ENCODE measurements around the gene DGKQ. TPM values are rescaled to one million over a fixed set of nuclear protein-coding genes. Genes with fewer than 3 reads are reported as not detected.
A peak's percentile ranks its signal among the peaks of the same experiment; 100 is the strongest.

DGKQ gene
- total and polyA plus RNA-seq, 10 donors, result 6.3 to 26.3 (median 16.1) TPM

DNA sequence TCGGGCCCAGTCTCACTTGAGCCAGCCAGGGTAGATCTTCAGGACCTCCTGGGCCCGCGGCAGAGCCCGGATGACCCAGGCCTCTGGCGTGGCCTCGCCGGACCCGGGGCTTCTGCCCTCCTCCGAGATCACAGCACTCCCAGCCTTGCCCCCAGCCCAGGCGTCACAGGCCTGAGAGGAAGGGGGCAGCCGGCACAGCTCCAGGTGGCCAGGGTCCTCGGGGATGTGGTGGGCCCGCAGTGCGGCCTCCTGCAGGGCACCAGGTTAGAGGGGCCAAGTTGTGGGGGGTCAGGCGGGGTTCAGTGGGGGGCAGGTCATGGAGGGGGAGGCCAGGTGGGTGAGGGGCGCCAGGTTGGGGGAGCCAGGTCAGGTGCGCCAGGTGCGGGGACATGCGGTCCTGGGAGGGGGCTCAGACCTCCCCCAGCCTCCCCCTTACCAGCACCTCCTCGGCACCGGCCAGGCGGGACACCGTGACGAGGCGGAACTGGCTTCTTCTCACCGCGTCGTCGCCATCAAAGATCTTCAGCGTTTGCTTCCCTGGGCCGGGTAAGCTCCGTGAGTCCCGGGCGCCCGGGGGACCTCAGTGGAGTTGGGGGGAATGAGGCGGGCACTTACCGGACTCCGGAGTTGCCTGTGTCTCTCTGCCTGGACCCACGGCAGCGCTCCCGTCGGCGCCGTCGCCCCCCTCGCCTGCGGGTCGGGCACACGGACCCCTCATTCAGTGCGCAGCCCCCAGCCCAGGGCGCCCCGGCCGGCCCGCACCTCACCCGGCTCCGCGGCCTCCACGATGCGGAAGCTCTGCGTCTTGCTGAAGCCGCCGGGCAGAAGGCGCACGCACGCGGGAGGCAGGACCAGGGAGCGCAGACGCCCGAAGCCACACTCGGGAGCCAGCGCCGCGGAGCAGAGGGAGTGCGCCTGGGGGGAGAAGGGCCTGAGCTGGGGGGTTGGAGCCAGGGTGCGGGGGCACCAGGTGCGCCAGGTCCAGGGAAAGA lies 6.0 kb downstream of the DGKQ start:
- DNase-seq, result peak; percentile 80
- no peak overlapping the region for H3K27ac ChIP-seq
- 58 to 66% (median 62%) methylated on average over 44 to 76 of the region's 76 CpGs for WGBS, 5 donors
- TF ChIP-seq POLR2AphosphoS5 (IDR thresholded peaks at IDR 0.05) (peak in 1 of 3 donors; percentile 17), POLR2A (IDR thresholded peaks at IDR 0.05) (no peak)
- intact Hi-C loops (cut with DNase I; ENCODE audit: low total_unique reads), result no loop called here
- peaks cover 9 to 46% (median 35%) of the 10 kb centered on the region in 6 donors for H3K4me1 ChIP-seq
- H3K4me3 ChIP-seq, result peak overlapping the region in 2 of 8 donors; percentile 5 to 37
- peaks cover 0 to 13% (median 0%) of the 10 kb centered on the region in 7 donors for H3K27me3 ChIP-seq (replicated peaks in 1 of 7)
- no peaks in the 10 kb centered on the region for H3K9me3 ChIP-seq
- peaks cover 0 to 51% (median 36%) of the 10 kb centered on the region in 6 donors for H3K36me3 ChIP-seq

DNA sequence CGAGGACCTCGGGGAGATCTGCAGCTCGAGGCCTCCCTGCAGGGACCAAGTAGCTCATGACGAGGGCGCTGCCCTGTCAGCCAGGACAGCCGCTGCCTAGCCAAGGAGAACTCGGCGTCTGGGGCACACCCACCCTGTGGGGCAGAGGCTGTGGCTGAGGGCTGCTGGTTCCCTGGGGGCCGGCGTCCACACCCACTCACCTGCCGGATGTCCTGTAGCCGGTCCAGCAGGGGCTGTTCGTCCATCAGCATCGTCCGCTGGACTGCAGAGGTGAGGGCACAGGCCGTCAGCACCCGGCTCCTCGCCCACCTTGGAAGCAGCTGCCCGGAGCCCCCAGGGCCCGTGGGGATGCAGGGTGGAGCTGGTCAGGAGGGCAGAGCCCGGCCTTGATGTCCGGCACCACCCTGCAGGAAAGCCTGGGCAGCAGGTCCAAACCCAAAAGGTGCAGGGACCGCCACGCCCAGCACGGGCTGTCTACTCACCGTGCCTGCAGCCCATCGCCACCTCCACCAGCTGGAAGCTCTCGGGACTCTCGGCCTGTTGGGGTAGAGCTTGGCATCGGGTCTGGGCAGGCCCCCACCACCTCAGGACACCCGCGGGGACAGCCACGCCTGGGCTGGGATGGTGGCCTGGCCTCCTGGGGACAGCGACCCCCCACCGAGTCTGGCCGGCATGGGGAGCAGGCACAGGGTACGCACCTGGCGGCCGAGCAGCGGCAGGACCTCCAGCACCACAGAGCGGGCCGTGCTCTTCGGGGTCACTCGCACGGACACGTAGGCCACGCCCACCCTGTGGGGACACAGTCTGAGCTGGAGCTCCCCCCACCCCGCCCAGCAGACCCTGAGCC lies 6.9 kb downstream of the DGKQ start:
- Histone ChIP-seq H3K4me1 (peaks cover under 1 to 37% (median 26%) of the 10 kb centered on the region in 6 donors), H3K27ac (no peak overlapping the region), H3K27me3 (replicated peaks in 1 of 7) (peaks cover 0 to 13% (median 0%) of the 10 kb centered on the region in 7 donors), H3K9me3 (no peaks in the 10 kb centered on the region), H3K4me3 (no peak overlapping the region), H3K36me3 (peaks cover 0 to 61% (median 45%) of the 10 kb centered on the region in 6 donors)
- DNase-seq, result peak; percentile 75
- peak in 1 of 3 donors; percentile 44 for TF ChIP-seq POLR2AphosphoS5 (IDR thresholded peaks at IDR 0.05)
- TF ChIP-seq, protein P1, sequence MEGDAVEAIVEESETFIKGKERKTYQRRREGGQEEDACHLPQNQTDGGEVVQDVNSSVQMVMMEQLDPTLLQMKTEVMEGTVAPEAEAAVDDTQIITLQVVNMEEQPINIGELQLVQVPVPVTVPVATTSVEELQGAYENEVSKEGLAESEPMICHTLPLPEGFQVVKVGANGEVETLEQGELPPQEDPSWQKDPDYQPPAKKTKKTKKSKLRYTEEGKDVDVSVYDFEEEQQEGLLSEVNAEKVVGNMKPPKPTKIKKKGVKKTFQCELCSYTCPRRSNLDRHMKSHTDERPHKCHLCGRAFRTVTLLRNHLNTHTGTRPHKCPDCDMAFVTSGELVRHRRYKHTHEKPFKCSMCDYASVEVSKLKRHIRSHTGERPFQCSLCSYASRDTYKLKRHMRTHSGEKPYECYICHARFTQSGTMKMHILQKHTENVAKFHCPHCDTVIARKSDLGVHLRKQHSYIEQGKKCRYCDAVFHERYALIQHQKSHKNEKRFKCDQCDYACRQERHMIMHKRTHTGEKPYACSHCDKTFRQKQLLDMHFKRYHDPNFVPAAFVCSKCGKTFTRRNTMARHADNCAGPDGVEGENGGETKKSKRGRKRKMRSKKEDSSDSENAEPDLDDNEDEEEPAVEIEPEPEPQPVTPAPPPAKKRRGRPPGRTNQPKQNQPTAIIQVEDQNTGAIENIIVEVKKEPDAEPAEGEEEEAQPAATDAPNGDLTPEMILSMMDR (IDR thresholded peaks at IDR 0.05 in 8 of 11, conservative IDR thresholded peaks at IDR 0.05 in 3 of 11), result no peak
- intact Hi-C loops (cut with DNase I; ENCODE audit: low total_unique reads), result no loop called here
- 81 to 91% (median 91%) methylated on average over 14 to 48 of the region's 48 CpGs for whole genome bisulfite sequencing, 5 donors

DNA sequence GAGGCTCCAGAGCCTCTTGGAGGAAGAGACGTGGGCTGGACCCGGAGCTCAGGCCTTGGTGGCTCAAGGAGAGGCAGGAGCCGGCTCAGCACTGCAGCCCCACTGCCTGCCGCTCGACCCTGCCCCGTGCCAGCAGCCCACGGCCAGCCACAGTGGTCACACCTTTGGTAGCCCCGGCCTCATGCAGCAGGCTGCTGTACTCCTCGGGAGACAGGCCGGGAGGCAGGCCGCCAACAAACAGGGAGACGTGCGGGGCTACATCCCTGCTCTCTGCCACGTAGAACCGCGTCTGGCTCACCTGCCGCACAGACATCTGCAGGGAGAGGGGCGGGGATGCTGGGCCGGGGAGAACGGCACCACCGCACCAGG lies 7.6 kb downstream of the DGKQ start:
- Histone ChIP-seq H3K4me3 (no peak overlapping the region), H3K9me3 (no peaks in the 10 kb centered on the region), H3K27me3 (replicated peaks in 1 of 7) (peaks cover 0 to 13% (median 0%) of the 10 kb centered on the region in 7 donors), H3K27ac (no peak overlapping the region), H3K4me1 (peaks cover 0 to 29% (median 18%) of the 10 kb centered on the region in 6 donors), H3K36me3 (peaks cover 0 to 68% (median 48%) of the 10 kb centered on the region in 6 donors)
- intact Hi-C loops (cut with DNase I; ENCODE audit: low total_unique reads), result no loop called here
- no peak for TF ChIP-seq POLR2A (IDR thresholded peaks at IDR 0.05)
- TF ChIP-seq POLR2AphosphoS5 (IDR thresholded peaks at IDR 0.05), result peak in 1 of 3 donors; percentile 12
- DNase-seq, result peak; percentile 68
- 91 to 97% (median 95%) methylated on average over 11 to 21 of the region's 21 CpGs for WGBS, 5 donors

DNA sequence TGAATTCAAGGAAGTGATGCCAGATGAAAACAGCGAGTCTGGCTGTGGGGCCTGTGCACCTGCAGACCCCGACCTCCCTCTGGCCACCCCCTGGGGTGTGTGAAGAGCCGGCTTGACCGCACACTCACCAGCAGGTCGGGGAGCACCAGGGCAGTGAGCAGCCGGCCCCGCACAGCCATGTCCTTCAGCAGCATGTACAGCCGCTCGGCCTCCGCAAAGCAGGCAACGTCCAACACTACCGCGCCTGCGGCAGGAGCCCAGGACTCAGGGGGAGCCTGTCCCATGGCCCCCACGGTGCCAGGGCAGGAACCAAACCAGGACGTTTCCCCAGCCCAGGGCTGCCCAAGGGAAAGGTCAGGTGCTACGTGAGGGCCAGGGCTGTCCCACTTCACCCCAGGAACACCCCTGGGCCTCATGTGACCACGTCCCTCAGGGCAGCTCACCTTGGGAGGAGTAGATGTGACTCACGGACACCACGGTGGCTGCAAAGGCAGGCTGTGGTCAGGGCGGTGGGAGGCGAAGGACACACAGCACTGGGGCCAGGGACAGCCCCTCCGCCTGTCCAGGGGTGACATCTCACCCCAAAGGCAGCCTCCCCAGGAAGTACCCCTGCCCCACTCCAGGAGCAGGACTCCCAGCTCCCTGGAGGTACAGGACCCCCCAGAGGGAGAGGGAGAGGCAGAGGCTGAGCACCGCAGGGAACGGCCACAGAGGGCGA lies 8.2 kb downstream of the DGKQ start:
- intact Hi-C loops (cut with DNase I; ENCODE audit: low total_unique reads), result no loop called here
- DNase-seq, result peak; percentile 72
- H3K36me3 ChIP-seq, result peaks cover 0 to 73% (median 54%) of the 10 kb centered on the region in 6 donors
- H3K27me3 ChIP-seq (replicated peaks in 1 of 7), result peaks cover 0 to 13% (median 0%) of the 10 kb centered on the region in 7 donors
- WGBS, 5 donors, result 77 to 94% (median 89%) methylated on average over 8 to 26 of the region's 26 CpGs
- no peak overlapping the region for H3K27ac ChIP-seq
- H3K9me3 ChIP-seq, result no peaks in the 10 kb centered on the region
- TF ChIP-seq, protein P1 (IDR thresholded peaks at IDR 0.05 in 8 of 11, conservative IDR thresholded peaks at IDR 0.05 in 3 of 11), result no peak
- TF ChIP-seq POLR2AphosphoS5 (IDR thresholded peaks at IDR 0.05), result peak in 1 of 3 donors; percentile 13
- peaks cover 0 to 24% (median 15%) of the 10 kb centered on the region in 6 donors for H3K4me1 ChIP-seq
- no peak overlapping the region for H3K4me3 ChIP-seq

Measured in spleen (tissue), 11 donors.